Stimulated activated CD8-positive, alpha-beta memory T cell treated with anti-CD3 and anti-CD28 coated beads, Interleukin-7, amount 100 ng/mL, for 1 hour (primary cell): ENCODE data around the gene FAM209B.
"Not testable (repeated sequence)": the region's sequence is repeated elsewhere in the genome, so short reads cannot be mapped to it uniquely, and the experiment has no call there.

Experiments used
- DNase-seq, 2 donors: peaks; one replicate each; pipeline ENCODE4 v3.0.0-alpha.2; 2020; ENCODE audit warnings: low read depth in 2 of 2

Gene FAM209B, protein sequence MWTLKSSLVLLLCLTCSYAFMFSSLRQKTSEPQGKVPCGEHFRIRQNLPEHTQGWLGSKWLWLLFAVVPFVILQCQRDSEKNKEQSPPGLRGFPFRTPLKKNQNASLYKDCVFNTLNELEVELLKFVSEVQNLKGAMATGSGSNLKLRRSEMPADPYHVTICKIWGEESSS

DNA sequence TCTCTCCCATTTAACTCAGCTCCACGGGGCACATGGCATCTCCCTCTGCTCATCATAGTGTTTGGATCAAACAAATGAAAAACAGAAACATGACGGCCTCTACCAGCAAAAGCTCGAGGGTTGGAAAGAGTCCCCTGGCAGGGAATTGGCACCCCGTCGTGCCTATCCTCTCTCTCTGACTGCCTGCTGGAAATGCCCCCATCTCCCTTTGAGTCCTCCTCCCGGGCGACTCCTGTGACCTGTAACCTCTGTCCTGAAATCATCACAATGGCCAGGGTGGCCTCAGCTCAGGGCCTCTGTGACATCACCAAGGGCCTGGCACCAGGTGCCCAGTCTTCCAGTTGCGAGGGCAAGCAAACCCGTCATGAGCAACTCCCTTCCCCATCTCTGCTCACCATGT, at the start of gene FAM209B:
FAM209B (plus strand) TSS at position 301 of the 400 bp plus-strand sequence; CDS start at position 397, 96 bp downstream.
- DNase-seq, result not testable (repeated sequence)

DNA sequence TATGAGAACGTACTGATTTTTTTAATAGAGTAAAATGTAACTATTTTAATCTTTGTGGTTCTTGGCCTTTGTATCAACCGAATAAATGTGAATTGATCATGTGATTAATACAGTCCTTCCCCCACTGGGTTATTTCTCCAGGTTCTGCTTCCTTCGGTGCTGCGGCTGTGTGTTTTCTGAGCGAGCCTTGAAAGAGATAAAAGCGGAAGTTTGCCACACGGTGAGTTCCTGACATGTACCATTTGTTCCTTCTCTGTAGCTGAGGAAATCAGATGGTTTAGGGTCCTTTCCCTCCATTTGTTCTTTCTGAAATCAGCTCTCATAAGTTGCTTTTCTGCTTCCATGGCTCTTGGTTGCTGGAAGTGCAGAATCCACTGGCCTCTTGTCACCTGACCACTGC, 49.1 kb upstream of the FAM209B start:
- no peak for DNase-seq

DNA sequence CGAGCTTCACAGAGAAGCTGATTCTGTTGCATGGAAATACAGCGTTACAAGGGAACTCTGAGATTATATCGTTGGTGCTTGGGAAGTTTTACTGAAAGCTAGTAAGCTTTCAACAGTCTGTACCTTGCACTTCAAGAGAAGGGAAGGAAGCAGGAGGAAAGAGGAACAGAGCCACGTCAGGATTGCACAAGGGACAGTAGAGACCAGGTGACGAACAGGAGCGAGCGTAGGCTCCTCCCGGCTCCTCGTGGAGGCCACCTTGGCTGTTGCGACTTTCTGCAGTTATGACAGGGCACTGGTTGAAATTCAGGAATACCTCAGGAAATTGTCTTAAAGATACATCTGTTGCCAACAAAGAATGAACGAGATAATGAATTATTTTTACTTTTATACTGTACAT, 45.8 kb upstream of the FAM209B start:
- no peak for DNase-seq

DNA sequence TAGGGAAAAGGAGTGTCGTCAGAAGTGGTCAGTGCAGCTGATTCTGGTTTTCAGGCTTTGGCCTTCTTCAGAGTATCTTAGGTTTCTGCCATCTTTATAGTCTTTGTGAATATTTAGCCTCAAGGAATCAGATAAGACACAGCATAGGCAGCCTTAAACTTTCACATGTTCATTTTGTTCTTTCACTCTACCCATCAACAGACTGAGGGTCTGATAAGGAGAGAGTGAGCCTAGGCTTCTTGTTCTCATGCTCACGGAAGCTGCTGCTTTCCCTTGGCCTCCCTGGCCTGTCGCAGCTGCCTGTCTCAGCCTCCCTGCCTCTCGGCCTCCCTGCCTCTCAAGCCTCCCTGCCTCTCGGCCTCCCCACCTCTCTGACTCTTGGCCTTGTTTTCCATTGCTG, 44.5 kb upstream of the FAM209B start:
- DNase-seq, result no peak

DNA sequence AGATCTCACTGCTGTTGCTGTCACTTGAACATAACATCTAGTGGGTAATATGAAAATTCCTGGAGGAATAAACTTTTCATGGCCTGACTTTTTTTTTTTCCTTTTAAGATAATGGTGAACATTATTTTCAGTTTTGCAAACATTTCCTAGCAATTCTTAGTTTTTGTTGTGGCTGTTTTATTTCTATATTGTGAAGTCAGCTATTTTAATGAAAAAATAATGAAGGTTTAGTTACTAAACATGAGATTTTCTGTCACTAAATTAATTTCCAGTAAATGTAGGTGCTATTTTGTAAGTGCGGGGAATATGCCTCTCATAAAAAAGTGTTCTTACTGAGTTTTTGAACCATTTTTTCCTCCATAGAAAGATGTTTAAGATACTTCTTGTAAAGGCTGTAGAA, 31.9 kb upstream of the FAM209B start:
- DNase-seq, result no peak

DNA sequence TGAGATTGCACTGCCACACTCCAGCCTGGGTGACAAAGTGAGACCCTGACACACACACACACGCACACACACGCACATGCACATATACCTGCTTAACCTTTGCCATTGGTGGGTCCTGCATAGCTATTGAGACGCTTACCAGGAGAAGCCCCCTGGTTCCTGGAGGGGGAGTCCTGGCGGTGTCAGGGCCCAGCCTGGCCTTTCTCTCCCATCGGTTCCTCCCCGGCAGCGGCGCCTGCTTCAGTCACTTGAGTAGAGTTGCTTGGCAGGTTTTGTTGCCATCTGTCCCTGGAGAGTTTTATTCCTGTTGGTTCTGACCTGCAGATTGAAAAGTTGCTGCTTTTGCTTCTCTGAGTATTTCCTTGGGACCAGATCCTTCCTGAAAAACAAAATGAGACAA, 29.1 kb upstream of the FAM209B start:
- DNase-seq, result no peak

DNA sequence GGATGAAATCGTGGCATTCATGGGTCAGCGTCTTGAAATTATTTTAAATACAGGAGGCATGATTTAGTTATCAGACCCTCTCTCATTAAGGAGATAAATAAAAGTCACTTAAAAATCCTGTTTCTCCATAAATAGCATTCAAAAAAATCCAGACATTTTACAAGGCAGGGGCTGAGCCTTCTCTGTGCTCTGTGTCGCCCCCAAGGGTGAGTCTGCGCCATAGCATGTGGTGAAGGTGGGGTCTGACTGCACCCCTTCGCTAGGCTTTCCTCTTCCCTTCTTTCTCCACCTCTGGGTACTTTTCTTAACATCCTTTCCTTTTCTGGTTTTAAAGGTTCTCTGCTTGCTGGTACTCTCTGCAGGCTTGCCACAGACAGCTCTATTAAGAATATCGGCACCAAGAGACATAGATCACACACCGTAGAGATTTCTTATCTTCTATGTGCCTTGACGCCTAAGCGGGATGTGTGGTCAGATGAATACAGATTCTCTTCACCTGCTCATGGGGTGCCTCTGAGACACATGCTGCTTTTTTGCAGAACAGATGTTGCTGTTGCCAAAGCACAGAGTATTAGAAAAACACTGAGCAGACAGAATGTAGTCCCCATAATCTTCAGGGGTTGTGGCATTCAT, 28.6 kb upstream of the FAM209B start:
- peak in 1 of 2 donors; percentile 5 for DNase-seq

DNA sequence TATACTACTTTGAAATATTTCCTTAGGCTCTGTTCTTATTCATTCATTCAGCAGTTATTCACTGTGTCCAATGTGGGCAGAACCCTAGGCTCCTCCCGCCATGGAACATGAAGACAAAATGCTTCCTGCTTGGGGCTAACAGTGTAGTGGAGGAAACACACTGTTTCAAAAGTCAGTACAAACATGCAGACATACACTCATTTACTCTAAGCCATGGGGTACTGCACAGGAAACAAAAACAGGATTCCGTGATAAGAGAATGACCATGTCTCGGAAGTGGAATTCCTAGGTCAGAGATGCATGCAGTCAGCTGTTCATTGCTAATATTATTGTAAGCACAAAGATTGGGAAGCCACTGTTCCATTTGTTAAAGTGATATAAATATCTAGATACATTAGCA, 26.9 kb upstream of the FAM209B start:
- DNase-seq, result no peak

DNA sequence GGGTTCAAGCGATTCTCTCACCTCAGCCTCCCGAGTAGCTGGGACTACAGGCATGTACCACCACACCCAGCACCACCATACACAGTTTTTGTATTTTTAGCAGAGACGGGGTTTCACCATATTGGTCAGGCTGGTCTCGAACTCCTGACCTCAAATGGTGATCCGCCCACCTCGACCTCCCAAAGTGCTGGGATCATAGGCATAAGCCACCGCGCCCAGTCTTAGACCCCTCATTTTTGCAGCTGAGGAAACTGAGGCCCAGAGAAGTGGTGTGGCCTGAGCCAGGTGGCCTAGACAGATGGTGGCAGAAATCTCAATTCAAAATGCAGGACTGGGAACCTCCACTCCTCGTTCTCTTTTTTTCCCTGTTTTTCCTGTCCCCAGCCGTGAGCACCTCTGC, 21.1 kb upstream of the FAM209B start:
- no peak for DNase-seq

DNA sequence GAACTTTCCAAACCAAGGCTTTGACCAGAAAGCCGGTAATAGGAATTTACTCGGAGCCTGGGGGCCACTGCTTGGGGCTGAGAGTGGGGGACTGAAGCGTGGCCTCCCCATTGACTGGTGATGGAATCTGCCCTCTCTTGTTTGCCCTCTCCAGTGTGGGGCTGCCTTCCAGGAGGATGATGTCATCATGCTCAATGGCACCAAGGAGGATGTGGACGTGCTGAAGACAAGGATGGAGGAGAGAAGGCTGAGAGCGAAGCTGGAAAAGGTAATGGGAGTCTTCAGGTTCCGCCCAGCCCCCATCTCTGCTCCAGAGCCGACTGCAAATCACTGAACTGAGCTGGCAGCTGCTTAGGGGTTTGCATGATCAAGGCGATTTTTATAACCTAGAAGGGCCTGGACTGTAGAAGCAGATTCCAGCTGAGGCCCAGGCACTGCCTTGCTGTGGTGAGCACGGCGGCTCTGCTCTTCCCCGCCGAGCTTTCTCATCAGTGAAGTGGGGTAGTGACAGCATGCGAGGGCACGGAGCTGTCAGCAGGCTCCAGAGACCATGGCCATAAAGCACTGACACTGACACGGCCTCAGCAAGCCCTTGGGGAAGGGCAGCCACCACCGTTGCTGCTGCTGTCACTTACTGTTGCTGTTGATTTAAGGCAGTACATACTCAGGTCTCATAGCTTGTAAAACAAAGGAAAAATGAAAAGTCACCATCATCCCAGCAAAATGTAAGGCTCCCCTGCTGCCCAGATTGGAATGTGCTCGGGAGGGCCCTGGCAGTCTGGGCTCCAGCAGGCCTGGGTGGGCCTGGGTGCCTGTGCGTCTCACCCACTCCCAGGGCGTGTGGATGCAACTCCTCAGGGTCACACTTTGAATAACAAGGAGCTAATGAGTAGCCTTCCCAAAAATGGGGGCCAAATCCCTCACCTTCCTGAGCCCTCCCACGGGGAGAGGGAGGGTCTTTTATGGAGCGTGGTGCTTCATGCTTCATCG, 19.6 kb upstream of the FAM209B start:
- DNase-seq, result no peak

DNA sequence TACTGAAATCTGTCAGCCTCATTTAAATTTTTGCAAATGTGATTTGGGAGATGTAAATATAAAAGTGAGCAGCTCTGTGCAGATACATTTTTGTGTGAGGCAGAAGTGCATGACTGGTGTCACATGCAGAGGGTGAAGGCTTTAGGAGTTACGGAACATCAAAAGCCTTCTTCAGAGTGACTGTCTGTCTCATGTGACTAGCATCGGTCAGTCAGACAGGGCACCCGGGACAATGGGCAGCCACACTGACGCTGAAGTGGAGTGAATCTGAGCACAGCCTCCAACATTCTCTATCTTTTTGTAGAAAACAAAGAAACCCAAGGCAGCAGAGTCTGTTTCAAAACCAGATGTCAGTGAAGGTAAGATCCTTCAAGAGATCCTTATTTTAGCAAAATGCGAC, 16.4 kb upstream of the FAM209B start:
- DNase-seq, result no peak

DNA sequence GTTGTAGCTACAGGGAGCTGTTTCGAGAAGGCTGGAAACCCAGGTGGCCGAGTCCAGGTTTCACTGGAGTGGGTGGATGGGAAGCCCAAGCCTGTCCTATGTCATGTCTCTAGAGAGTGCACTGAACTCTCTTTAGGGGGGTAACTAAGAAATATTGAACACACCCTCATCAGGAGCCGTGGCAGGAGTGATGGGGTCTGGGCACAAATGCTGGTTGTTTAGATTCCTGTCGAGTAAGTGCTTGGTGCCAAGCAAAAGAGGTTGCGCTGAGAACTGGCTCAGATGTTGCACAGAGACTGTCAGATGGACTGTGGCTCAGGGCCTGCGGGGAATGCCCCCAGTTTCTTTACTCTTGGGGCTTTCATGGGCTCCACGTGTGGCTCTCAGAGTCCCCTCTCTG, 15.8 kb upstream of the FAM209B start:
- no peak for DNase-seq

DNA sequence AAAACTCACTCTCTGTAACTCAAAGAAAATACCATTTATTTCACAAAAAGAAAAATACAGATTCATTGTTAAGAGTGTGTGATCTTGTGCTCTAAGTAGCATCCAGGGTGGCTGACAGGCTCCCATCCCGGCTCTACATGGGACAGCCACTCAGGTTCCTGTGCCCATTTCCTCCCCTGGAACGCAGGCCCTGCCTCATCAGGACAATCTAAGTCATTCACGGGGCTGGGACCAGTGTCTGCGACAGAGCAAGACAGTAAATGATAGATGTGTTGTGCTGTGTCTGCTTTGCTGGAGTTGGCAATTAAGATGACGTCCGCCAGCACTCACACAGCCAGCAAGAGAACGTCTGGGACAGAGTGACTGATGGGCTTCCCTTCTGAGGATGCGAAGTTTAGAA, 15.4 kb upstream of the FAM209B start:
- DNase-seq, result no peak

DNA sequence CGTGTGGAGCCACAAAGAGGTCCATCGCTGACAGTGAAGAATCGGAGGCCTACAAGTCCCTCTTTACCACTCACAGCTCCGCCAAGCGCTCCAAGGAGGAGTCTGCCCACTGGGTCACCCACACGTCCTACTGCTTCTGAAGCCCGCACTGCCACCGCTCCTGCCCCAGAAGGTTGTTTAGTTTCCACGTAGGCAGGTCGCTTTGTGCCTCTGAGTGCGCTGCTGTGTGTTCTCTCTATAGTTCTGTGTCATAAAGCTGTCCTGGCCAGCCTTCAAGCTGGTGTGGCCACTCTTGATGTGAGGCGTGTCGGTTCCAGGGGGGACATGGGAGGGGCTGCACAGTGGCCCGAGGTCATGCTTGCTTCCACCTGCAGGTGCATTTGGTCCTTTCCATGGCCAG, 14.9 kb upstream of the FAM209B start:
- no peak for DNase-seq

DNA sequence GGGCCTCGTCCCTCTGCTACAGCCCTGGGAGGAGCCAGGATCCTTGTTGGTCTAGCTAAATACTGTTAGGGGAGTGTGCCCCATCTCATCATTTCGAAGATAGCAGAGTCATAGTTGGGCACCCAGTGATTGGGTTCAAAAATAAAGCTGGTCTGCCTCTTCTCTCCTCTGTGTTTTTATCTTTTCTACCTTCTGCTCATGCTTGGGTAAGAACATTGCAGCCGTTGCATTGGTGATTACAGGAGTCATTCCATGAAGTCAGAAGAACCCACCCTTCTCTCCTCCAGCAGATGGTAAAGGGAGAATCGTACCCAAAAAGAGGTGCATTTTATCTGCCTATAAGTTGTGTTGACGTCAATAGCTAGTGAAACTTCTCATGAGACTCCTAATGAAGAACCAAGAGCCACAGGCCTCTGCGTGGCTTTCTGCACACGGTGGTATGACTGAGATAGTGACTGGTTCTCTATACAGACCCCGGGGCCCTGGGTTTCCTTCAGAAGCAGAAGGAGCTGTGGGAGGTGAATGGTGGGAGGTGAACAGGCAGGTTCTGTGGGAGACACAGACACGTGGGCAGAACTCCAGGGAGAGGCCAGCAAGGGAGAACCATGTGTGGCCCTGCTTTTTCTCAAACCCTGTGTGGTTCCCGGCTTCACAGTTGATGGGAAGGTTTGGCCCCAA, 14.2 kb upstream of the FAM209B start:
- DNase-seq, result no peak

DNA sequence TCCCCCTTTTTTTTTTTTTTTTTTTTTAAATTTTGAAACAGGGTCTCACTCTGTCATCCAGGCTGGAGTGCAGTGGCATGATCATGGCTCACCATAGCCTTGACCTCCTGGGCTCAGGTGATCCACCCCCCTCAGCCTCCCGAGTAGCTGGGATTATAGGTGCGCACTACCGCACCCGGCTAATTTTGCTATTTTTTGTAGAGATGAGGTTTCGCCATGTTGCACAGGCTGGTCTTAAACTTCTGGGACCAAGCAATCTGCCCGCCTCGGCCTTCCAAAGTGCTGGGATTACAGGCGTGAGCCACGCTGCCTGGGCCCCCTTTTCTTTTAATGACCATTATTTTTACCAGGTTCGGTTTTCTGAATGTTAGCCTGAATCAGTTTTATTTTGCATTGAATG, 13.5 kb upstream of the FAM209B start:
- DNase-seq, result no peak

DNA sequence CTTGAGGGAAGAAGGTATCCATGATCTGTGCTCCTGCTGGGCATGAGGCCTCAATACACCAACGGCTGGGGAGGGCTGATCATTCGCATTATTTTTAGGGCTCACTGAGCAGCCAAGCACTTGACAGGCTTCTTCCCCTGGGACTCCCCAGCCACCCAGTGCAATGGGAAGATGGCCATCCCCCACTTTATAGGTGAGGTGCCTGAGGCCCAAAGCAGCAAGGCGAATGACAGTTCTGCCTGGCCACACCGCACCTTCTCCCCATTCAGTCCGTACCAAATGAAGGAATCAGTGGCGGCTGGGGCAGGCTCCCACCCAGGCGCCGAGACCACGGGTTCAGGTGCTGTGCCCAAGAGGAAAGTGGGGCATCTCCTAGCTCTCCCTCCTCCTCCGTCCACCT, 12.9 kb upstream of the FAM209B start:
- DNase-seq, result no peak

DNA sequence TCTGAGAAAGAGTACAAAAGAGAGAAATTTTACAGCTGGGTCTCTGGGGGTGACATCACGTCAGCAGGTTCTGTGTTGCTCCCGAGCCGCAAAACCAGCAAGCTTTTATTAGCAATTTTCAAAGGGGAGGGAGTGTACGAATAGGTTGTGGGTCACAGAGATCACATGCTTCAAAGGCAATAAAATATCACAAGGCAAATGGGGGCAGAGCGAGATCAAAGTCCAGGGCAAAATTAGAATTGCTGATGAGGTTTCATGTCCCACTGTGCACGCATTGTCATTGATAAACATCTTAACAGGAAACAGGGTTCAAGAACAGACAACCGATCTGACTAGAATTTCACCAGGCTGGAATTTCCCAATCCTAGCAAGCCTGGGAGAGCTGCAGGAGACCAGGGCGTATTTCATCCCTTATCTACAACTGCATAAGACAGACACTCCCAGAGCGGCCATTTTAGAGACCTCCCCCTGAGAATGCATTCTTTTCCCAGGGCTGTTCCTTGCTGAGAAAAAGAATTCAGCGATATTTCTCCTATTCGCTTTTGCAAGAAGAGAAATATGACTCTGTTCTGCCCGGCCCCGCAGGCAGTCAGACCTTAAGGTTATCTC, 12.2 kb upstream of the FAM209B start:
- DNase-seq, result not testable (repeated sequence)

DNA sequence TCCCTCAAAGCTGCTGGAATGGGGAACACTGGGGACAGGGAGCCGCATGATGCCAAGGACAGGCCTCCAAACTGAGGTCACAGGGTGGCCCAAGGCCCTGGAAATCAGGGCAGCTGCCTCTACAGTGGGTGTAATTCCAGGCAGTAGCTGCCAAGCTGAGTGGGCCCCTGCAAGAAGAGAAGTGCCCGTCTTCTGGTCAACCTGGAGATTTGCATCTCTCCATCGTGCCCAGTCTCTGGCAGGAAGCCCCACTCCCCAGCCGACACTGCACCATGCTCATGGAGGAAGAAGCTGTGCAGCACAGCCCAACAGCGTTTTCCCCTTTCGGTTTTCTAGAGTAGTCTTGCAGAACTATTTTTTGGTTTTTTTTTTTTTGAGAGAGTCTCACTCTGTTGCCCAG, 10.7 kb upstream of the FAM209B start:
- DNase-seq, result no peak

DNA sequence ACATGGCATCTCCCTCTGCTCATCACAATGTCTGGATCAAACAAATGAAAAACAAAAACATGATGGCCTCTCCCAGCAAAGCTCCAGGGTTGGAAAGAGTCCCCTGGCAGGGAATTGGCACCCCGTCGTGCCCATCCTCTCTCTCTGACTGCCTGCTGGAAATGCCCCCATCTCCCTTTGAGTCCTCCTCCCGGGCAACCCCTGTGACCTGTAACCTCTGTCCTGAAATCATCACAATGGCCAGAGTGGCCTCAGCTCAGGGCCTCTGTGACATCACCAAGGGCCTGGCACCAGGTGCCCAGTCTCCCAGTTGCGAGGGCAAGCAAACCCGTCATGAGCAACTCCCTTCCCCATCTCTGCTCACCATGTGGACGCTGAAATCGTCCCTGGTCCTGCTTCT, 8.6 kb upstream of the FAM209B start, which contains the start of gene FAM209A:
FAM209A (plus strand) TSS at position 301 of the 400 bp plus-strand sequence; CDS start at position 366, 65 bp downstream.
- not testable (repeated sequence) for DNase-seq

DNA sequence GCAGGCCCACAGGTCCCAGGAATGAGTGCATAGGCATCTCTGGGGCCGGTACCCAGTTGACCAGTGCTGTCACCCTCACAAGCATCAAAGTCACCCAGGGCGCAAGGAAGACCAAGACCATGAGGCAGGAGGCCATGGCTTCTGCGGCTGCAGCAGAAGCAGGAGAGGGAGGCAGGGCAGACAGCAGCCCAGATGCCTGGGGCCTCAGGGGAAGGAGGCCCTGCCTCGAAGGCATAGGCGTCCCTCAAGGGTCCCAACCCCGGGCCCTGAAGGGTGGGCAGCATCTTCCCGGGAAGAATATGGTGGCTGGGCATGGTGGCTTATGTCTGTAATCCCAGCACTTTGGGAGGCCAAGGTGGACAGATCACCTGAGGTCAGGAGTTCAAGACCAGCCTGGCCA, 5.5 kb upstream of the FAM209B start:
- DNase-seq, result no peak

DNA sequence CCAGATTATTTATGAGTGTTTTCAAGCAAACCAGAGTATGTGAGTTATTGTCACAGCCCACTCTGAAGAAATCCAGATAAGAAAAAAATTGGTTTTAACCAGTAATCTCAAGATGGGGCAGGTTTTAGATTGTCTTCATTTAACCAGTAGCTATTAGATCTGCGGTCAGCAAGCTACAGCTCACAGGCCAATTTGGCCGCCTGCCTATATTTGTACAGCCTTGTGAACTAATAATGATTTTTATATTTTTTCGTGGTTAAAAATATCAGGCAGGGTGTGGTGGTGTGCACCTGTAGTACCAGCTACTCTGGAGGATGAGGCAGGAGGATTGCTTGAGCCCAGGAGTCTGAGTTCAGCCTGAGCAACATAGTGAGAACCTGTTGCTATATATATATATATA, 5.0 kb downstream of the FAM209B start:
- no peak for DNase-seq
